GM06990 (cell line): ENCODE results near the gene CCL19.

ENCODE experiments used
- DNase-seq: peaks from one replicate; pipeline ENCODE4 v3.0.0-alpha.2; 2011; ENCODE audit not compliant: insufficient read length; ENCODE audit errors: extremely low read depth
- H3K27me3 ChIP-seq: replicated peaks from 2 replicates; pipeline ENCODE4 v1.6.0; 2011; ENCODE audit warnings: low read length; ENCODE audit not compliant: control insufficient read depth, insufficient read depth
- H3K36me3 ChIP-seq: 2 replicates; pipeline ENCODE4 v1.5.1; 2011; ENCODE audit warnings: low read length; ENCODE audit not compliant: control insufficient read depth, insufficient read depth
- H3K4me3 ChIP-seq: replicated peaks from 2 replicates; pipeline ENCODE4 v1.5.1; 2011; ENCODE audit warnings: low read depth, mild to moderate bottlenecking, control low read depth, low read length
- CTCF ChIP-seq: IDR thresholded peaks from 2 replicates; pipeline ENCODE4 v1.5.1; 2011; ENCODE audit warnings: low read length, control low read depth, mild to moderate bottlenecking, inconsistent platforms; ENCODE audit not compliant: insufficient read depth, poor library complexity, severe bottlenecking

CCL19 gene

DNA sequence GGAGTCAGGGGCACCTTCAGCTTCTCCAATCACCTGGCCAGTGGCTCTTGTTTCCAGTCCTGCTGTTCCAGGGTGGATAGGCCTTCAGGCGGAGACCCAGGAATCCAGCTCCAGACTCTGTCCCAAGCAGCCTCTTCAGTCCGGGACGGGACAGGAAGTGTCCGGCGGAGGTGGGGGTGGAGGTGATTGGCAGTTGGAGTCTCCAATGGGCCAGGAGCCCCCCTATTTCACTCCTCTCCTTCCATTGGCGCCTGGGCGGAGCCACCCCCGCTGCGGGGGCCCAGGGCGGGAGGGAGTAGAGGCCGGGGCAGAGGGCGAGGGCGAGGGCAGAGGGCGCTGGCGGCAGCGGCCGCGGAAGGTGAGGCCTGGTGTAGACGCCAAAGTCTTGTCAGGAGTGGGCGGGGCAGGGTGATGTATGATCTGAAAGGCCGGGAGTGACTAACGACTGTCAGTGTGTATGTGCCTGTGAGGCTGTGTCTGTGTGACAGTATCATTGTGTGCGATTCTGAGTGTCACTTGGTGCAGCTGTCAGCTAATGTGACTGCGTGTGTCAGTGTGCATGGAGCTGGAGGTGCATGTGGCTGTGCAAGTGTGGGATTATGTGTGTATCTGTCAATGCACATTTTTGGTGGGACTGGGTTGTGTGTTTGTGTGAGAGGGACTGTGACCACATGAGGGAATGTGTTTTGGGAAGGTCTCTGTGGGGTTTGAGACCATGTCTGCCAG, 39.0 kb downstream of the CCL19 start, which contains the start of gene IL11RA:
IL11RA (plus strand) TSS at position 310 of the 726 bp plus-strand sequence. CDS start 3,033 bp downstream, outside the sequence.
- no peak for TF ChIP-seq CTCF
- H3K27me3 ChIP-seq: no peaks in the 10 kb centered on the region
- DNase-seq: no peak
- peaks cover 19% of the 10 kb centered on the region for H3K36me3 ChIP-seq
- peak within 1 kb of the TSS; percentile 29; the same call in 1 of the 2 replicates for H3K4me3 ChIP-seq

DNA sequence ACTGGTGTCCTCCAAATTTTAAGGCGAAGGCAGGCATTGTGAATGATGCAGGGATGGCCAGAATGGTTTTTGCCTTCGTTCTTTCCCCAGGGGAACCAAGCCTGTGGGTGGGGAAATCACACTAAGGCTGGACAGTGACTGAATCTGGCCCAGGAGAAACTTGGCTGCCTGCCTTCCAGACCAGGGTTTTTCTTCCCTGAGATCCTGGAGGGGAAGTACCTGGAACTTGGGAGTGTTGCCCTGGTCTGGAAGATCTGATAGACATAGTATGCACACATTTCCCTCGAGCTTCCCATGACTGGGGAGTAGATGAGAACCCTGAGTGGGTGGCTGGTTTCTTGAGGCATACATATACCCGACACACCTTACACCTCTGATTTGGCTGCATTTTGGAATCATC, 39.8 kb downstream of the CCL19 start:
- H3K4me3 ChIP-seq: no peak overlapping the region
- no peak for DNase-seq

GRCh38 chr9:34650816-34651215, 40.3 kb downstream of the CCL19 start:
- Histone ChIP-seq H3K36me3 (peaks cover 19% of the 10 kb centered on the region), H3K27me3 (no peaks in the 10 kb centered on the region), H3K4me3 (no peak overlapping the region)
- TF ChIP-seq CTCF: no peak
- no peak for DNase-seq

More for the DNA sequence above, 39.8 kb downstream of the CCL19 start:
- H3K36me3 ChIP-seq: peaks cover 19% of the 10 kb centered on the region
- no peak for TF ChIP-seq CTCF
- no peaks in the 10 kb centered on the region for H3K27me3 ChIP-seq

GRCh38 chr9:34648673-34649072, 42.4 kb downstream of the CCL19 start:
- no peak for DNase-seq
- peaks cover 19% of the 10 kb centered on the region for H3K36me3 ChIP-seq
- no peak overlapping the region for H3K4me3 ChIP-seq
- no peak for TF ChIP-seq CTCF
- no peaks in the 10 kb centered on the region for H3K27me3 ChIP-seq

GRCh38 chr9:34647651-34648050, 43.4 kb downstream of the CCL19 start:
- peaks cover 19% of the 10 kb centered on the region for H3K36me3 ChIP-seq
- no peak for DNase-seq
- no peaks in the 10 kb centered on the region for H3K27me3 ChIP-seq
- TF ChIP-seq CTCF: no peak
- H3K4me3 ChIP-seq: peak overlapping the region; percentile 97

- no peak for TF ChIP-seq CTCF
- DNase-seq: no peak
- Histone ChIP-seq H3K27me3 (no peaks in the 10 kb centered on the region), H3K4me3 (peak overlapping the region; percentile 97), H3K36me3 (peaks cover 19% of the 10 kb centered on the region)
These were observed 44.0 kb downstream of the CCL19 start for GRCh38 chr9:34647084-34647403.
